DMS53 (cell line): ENCODE measurements around the gene HMCN1.
"Not testable (repeated sequence)": the region's sequence is repeated elsewhere in the genome, so short reads cannot be mapped to it uniquely, and the experiment has no call there.

Source experiments
- DNase-seq: peaks from one replicate; lab custom pipeline; 2025; lab: John Stamatoyannopoulos, UW

The HMCN1 gene

DNA sequence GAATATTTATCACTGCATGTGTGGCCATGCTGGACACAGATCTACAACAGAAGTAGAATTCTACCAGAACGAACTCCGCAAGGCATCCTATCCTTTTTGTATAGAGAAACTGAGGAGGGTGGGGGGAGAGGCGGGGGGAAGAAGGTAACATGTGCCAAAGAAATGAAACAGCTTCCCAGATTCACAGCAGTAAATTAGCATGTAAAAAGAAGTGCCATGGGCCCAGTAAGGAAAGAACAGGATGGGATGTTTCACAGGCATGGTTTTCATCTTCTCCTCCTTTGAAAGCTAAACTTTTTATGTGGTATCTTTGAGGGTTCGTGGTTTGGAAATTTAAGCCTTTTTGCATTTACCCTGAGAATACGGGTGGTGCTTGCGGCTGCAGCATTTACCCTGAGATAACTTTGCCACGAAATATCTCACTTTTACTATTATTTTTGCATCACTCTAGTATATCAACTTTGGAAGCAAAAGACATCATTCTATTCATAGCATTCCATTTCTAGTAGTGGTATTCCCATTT, 471.9 kb downstream of the HMCN1 start:
- no peak for DNase-seq

DNA sequence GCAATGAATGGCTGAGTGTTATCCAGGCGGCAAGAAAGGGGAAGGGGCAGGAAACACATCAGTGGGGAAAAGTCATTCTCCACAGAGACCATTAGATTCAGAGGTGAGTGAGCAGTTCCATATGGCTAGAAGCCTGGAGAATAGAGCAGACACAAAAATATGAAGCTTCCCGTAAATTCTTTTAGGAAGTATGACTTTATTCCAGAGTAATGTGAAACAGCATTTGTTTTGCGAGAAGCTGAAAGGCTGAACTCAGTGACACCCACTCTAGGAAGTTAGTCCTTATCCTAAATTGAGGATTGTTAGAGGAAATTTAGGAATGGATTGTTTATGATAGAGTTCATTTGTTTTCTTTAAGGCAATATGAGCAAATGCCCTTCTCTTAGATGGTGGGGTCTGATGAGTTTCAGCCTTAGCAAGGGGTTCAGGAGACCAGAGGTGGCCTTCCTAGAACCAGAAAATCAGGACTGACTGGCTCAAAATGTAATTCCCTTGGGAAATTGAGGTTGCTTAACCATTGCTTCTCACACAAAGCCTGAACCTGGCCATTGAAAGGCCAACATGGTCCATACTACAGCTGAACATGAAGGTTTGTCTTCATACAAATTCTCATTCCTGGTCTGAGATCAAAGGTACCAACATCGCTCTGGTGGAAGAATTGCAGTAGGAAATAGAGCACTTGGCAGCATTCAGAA, 473.3 kb downstream of the HMCN1 start:
- no peak for DNase-seq

DNA sequence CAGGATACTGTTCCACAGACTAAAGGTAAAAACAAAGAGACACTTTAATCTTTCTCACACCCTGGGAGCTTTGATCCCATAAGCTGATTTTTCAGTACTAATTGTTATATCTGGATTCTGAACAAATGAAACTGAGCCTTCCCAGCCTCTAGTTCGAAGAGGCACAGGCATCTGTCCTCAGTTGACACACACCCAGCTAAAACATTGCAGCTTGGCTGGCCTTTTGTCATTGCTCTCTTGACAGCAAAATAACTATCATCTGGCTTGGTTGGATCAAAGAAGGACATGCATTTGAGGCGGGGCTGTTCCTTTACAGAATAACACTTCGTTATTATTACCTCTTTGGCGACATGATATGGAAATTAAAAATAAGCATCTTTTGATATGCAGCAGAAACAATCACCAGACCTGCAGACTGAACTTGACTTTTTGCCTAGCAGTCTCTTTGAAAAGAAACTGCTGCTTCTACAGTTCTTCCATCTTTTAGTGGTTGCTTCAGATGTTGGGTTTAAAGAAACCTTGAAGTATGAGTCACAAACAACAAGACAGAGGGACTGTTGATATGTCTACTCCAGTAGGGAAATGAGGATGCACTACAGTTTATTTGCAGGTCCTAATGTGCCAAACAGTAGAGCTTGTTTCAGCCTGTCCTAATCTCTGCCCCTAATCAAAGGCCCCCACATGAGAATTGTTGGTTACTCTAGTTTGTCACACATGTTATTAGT, 474.4 kb downstream of the HMCN1 start:
- DNase-seq = no peak

DNA sequence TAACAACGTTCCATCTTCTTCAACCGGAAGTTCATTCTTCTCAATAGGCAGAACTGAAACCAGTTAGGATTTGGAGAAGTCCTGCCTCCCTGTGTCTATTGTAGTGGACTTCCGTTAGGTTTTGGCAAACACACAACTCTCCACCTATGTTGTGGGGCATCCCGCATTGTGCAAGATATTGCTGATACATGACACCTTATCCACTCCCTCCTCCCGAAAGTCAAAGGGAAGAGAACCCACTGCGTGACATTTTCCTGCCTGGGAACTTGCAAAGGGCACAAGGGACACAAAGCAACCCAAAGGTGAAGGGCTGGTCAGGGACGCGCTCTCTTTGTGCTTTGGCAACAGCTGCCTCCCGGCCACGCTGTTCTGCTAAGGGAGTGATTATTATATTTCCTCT, 476.1 kb downstream of the HMCN1 start:
- no peak for DNase-seq

DNA sequence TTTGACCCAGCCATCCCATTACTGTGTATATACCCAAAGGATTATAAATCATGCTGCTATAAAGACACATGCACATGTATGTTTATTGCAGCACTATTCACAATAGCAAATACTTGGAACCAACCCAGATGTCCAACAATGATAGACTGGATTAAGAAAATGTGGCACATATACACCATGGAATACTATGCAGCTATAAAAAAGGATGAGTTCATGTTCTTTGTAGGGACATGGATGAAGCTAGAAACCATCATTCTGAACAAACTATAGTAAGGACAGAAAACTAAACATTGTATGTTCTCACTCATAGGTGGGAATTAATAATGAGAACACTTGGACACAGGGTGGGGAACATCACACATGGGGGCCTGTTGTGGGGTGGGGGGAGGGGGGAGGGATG, 477.4 kb downstream of the HMCN1 start:
- DNase-seq = not testable (repeated sequence)

DNA sequence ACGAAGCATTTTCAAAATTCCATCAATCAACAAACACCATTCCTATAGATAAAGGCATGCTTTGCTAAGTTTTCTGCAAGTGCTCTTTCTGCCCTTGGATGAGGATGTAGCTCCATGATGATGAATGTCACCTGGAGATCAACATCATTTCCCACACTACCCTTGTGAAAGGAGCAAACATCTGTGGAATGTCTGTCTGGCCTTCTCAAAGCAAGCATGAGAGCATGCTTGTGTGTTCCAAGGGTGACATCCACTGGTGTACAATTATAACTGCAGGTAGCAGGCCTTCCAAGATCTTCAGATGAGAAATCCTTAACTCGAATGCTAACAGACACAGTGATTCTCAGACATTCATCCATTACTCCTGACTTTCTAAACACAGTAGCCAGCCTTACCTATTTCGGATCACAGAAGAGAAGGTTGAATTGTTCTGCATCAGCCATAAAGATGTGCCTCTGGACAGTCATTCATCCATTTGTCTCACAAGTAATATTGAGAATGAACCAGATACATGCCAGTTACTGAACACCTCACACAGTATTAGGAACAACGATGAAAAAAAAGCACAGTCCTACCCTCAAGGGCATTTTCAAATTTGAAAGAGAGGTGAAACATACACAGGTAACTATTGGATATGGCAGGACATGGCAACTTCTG, 478.5 kb downstream of the HMCN1 start:
- DNase-seq = peak; percentile 91

DNA sequence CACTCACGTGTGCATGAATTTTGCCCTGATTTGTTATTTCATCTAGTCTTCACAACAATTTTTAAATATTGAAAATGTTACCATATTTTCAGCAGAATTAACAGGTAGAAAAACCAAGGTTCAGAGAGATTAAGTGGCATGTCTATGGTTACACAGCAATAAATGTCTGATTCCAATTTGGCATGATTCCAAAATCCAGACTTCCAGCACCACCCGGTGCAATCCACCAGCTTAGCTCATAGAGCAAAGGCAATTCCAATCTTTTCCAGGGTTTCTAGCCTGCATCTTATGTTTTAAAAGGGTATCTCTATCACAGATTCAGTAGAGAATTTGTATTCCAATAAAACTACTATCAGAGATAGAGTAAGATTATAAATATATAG, 479.0 kb downstream of the HMCN1 start:
- DNase-seq = no peak

DNA sequence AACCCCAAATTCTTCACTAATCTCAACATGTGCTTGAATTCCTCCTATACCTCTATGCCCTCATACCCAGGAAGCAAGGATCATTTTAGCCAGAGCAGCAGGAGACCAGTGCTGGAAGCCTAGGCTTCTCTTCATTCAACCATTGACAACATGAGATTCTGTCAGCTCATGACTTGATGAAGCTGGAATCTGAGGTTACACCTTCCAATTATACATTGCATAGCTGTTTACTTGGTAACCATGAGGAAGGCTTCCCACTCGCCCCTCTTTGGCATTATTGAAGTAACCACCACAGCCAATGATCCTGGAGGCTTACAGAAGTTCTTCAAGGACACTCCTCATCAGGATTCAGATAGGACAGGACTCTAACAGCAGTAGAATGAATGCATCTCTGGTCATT, 480.6 kb downstream of the HMCN1 start:
- DNase-seq = no peak

DNA sequence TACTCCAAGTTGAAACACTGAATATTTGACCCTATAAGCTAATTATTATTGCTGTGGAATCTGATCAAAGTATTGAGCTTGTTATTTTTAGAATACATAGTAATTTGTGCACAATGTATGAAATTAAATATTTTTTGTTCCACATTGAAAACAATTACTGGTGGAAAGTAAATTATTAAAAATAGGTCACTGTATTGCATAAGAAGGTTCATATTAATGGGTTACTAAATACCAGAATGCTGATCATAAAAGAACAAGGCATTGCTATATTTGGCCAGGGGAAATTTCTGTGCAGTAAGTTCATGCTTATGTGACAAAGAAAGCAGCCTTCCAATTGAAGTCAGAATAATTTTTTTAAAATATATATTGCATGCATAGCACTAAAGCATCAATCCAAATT, 481.4 kb downstream of the HMCN1 start:
- DNase-seq = no peak

DNA sequence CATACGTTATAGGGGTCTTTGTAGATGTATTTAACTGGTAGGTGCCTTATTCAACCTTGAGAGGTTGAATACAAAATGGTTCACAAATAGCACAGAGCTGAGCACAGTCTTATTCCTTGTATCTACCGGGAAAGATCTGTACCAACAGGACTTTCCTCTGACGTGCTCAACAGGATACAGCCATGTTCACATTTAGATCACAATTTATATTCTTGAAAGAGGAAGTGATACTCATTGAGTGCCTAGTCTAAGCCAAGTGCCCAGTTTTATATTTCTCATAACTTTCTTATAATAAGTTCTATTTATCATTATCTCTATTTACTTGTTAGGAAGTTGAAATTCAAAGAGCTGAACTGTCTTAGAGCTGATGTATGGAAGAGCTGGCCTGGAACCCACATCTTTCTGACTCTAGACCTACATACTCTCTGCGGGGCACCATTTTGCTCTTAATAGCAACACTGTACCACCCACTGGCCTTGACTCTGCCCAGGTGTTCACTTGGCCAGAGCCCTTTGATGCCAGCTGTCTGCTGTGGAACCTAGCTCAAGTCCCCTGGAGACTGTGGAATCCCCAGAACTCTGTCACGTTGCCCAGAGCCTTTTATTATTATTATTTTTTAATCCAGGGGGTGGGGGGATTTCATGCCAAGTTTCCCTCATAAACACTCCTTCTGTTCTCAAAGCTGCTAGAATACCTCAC, 484.6 kb downstream of the HMCN1 start:
- no peak for DNase-seq

DNA sequence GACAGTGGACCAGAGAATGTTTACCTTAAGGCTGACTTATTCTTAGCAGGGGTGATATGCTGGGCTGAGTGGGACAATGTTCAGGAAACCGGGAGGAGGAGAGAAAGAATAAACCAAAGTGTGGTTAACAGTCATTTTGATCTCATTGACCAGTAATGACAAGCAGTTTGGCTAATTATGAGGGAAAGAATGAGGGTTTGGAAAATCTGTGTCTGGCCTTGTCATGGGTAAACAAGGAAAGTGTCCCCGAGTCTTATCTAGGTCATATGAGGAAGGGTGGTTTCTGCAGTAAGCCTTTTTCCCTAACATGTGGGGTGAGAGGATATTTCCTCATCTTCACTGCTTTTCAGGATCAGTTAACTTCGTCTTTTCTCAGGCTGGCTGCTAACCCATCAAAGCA, 485.9 kb downstream of the HMCN1 start:
- DNase-seq = no peak

DNA sequence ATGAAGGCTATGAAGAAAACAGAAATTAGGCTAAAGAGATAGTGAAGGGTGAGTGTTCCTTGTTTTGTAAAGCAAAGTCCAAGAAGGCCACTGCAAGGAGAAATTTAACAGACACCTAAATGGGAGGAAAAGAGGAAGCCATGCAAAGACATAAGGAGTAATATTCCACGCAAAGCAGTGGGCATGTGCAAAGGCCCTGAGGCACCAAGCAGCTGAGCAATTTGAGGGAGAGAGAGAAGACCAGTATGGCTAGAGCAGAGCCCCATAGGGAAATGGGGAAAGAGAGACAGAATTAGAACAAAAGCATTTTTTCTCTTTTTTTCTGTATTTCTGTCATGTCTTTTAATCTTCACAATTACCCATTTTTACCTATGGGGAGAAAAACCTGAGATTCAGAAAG, 486.7 kb downstream of the HMCN1 start:
- no peak for DNase-seq

DNA sequence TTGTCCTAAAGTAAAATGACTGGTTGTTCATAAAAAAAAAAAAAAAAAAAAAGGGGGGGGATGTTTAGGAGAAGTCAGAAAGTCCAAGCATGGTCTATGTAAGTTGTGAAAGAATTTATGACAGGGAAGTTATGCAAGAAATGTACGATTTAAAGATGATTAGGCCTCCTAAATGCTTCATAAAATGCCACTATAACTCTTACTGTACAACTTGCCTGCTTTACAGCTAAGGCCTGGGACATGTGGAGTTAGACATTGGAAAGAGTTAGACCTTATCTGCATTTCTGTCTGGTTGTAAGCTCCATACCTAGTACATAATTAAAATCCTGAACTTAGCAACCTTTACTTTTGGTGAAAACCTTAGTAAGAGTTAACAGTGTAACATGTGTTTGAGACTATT, 490.9 kb downstream of the HMCN1 start:
- DNase-seq = no peak

DNA sequence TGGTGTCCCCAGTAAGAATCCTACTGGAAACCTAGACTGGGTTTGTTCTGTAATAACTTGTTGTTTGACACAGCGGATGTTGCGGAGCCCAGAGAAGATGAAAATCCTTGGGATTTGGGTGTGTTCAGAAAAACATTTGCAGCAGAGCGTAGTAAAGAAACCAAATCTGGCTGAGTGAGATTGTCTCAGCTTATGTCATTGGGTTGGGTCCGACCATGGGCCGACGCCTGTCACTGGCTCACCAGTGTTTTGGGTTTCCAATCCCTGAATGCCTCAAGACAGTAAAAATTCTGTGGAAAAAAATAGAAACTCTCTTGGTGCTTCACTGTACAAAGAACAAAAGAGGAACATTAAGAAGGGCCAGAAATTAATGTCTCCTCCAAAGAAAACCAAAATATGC, 494.6 kb downstream of the HMCN1 start:
- DNase-seq = no peak

DNA sequence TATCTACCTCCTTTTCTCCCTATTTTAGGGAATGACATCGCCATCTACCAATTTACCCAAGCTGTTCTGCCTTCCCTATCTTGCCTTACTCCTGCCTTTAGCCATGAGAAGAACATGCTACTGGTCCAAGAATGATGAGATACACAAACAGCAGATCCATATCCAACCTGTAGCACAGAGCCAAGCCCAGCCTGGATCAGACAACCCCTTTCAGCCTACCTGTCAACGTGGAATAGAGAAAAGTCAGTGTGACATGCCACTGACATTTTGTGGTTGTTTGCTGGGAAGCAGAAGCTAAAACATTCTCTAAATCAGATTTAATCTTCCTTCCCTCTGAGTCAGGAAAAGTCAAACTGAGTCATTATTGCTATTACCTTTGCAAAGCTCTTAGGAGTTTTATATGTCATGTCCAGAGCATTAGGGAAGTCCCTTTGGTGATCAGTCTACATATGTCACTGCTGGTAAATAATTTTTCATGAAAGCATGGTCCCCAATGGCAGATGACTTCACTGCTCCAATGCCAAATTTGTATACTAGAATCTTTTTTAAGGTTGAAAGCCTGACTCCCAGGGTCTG, 497.8 kb downstream of the HMCN1 start:
- DNase-seq = no peak

DNA sequence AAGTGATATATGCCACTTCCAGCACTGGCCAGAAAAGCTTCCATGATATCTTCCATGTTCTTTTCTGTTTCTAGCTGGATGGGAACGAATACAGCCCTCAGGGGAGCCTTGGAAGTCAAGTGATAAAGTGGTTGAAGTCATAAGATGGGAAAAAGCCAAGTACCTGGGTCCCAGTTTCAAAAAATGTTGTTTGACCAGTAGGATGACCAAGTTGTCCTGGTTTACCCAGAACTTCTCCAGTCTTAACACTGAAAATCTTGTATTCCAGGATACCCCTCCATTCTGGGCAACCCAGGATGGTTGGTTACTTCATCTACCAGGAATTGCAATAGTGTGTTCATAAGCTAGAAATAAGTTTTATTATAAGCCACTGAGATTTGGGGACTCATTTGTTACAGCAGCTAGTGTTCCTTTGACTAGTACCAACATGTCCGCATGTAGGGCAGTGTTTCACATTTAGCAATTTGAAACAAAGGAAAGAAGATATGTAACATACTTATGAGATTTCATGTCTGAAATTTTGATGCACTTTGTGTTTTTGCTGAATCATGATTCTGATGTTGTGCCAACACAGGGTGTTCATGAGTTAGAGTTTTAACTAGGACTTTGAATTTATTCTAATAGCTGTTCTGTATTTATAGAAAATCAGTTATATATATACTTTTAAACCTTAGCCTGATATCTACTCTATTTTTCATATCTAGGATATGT, 500.9 kb downstream of the HMCN1 start:
- DNase-seq = no peak

DNA sequence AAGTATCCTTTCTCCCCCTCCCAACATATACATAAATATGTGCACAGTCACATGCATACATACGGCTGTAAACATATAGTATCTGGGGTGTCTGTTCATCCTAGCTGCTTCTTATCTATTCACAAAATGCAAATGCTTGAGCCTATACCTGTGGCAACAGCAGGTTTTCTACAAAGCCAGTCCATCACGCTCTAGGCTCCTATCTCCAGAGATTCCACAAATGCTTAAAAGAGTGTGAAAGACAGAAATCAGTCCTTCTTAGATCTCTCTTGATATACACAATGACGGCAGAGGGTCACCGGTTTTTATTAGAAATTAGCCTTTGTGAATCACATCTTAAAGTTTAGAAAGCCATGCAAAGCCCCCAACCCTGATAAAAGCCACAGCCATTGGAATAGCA, 501.5 kb downstream of the HMCN1 start:
- no peak for DNase-seq

DNA sequence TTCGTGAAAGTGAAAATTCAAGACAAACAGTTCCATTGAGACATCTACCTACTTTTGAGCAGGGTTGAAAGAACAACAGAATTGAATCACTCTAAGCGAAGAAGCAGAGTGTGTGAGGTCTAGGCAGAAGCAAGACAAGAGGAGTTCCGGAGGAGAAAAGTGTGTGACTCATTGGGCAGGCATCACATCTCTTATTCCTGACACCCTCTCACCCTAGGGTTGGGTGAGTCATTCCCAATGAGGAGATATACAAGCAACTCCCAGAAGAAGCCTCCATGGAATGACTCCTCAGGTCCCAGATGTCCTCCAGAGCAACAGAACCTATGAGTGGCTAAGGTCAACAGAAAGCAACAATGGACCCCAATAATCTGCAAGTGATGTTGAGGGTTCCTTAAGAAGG, 502.7 kb downstream of the HMCN1 start:
- DNase-seq = peak; percentile 59

DNA sequence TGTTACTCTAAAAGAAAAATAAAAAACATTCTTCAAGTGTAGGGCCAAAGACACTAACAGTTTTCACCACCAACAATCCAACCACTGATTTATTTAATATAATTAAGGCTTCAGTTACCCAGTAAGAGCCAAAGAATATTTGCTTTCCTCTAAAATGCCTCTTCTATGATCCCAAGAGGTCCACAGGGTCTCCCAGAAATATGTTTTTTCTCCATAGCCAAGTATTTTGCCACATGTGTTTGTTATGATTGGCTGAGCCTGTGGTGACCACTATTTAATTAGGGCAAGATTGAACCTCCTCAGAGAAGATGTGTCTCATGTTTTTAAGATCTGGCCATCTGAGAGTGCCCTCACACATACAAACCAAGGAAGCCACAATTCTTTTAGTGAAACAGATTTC, 505.0 kb downstream of the HMCN1 start:
- no peak for DNase-seq

DNA sequence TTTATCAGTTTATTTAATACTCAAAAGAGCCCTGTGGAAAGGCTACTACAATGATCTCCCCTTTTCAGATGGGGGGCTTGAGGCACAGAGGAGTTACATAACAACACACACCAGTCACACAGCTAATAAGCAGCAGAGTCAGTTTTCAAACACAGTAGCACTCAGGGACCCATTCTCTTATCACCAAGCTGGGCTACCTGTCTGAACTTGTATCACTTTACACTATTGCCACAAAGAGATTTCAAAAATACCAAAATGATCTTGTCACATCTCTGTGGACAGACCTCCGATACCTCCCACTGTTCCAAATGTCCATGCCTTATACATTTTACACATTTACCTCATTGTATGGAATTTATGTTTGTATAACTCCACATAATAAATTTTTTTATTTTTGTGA, 506.2 kb downstream of the HMCN1 start:
- DNase-seq = no peak
